EL (cell line): ENCODE data around the gene ADAMTS7.
"Not testable (repeated sequence)": the region's sequence is repeated elsewhere in the genome, so short reads cannot be mapped to it uniquely, and the experiment has no call there.

ENCODE experiments used
- DNase-seq: peaks from one replicate; pipeline ENCODE4 v3.0.0-alpha.2; 2016

ADAMTS7 gene

DNA sequence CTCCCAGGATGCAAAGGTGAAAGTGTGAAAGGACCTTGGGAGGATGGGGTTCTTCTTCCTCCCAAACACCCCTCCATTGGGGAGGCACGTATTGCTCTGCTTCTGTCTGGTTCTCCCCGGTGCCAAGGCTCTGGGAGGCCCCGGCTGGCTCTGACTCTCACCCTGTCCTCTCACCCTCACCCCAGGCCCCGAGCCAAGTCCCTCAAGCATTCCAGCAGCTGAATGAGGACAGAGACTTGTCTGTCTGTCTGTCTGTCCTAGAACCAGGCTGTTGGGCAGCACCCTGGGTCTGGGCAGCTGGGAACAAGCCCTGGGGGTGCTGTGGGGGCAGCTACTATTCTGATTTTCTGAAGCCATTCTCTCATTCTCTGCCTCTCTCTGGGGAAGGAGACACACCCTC is 29.9 kb downstream of the ADAMTS7 start:
- not testable (repeated sequence) for DNase-seq

DNA sequence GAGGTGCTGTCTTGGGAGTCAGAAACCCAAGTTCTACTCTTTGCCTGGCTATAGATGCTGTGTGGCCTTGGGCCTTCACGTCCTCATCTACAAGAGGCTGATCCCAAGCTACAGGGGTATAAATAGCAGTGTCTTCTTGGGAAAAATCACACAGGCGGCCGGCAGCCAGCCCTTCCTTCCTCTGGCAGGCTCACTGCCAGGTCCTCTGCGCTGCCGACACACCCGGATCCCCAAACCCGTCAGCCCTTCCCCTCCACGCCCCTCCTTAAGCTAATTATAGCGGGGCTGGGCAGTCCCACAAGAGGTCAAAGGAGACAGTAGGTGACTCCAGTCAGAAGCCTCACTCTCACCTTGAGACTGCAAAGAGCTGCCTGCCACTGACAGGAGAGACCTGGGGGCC is 31.3 kb downstream of the ADAMTS7 start:
- DNase-seq = not testable (repeated sequence)

DNA sequence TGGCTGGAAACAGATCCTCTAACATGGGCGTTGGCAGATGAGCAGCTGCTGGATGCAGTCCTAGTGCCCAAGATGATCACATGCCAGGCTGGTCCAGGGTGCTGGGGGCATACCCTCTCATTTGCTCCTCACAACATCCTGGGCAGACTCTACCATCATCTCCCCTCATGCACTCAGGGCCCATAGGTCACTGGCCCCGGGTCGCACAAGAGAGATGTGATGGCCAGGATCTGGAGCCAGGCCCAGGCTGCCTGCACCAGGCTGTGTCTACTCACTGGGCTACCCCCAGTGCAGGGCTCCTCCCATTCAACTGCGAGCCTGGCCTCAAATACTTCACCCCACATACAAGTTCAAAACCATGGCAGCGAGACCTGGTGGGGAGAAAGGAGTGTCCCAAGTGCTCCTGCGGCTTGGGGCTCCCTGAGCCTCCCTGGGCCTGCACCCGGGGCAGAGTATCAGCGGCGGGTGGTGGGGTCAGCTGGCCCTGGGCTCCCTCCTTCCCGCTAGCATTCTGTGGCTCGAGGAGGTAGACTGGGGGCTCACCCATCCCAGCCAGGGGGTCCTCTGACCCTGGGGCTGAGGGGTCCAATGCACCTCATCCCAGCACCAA is 32.0 kb downstream of the ADAMTS7 start:
- DNase-seq = not testable (repeated sequence)

DNA sequence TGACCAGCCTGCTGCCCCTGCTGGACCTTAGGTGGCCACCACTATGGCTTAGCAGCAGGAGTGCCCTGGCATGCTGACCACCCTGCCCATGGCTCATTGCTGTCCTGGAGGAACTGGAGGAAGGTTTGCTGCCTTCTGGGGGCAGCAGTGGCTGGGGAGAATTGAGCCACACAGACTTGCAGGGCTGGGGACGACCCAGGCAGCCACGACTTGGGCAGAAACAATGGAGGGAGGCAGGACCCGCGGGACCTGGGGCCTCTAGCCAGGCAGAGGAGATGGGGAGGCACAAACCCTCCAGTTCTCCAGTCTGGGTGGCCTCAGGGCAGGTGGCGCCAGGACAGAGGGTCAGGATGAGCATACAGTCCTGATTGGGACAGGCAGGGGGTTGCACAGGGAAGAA is 32.8 kb downstream of the ADAMTS7 start:
- DNase-seq = no peak

DNA sequence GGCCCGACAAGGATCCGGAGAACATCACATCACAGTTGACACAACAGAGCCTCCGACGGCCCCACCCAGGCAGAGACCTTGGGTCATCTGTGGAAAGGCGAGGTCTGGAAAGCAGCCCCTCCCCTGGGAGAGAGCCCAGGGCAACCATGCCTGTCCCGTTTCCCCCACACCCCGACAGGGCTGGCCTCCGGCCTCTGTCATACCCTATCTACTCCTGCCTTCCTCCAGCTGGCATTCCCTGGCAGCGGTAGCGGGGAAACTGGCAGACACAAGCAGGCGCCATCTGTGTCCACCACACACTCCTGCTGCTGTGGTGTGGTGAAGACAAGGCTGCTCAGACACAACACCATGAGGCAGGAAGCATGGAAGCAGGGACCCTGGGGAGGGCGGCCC is 33.3 kb downstream of the ADAMTS7 start:
- not testable (repeated sequence) for DNase-seq

DNA sequence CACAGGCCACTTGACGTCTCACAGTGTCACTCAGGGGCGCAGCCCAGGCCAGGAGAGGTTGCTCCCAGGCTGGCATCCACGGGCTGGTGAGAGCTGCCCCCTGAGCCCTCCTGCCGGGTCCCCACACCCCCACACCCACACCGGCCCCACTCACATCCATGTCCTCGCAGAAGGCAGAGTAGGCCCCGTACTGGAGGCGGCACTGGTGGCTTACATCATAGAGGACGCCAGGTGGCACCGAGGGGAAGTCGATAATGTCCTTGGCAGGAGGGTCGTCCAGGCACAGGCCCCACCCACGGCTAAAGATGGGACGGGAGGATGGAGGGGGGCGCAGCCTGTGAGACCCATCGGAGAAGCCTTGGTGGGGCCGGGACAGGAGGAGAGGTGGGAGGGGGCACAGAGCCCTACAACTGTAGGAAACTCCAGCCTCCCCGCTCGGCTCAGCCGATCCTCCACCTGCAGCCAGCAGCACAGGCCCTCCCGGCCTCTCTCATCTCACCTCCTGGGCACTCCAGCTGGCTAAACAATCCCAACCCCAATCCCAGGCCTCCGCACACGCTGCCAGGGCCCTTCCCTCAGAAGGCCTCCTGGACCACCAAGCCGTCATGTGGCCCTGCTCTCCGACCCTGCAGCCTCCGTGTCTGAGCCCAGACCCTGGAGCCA is 33.8 kb downstream of the ADAMTS7 start:
- not testable (repeated sequence) for DNase-seq

DNA sequence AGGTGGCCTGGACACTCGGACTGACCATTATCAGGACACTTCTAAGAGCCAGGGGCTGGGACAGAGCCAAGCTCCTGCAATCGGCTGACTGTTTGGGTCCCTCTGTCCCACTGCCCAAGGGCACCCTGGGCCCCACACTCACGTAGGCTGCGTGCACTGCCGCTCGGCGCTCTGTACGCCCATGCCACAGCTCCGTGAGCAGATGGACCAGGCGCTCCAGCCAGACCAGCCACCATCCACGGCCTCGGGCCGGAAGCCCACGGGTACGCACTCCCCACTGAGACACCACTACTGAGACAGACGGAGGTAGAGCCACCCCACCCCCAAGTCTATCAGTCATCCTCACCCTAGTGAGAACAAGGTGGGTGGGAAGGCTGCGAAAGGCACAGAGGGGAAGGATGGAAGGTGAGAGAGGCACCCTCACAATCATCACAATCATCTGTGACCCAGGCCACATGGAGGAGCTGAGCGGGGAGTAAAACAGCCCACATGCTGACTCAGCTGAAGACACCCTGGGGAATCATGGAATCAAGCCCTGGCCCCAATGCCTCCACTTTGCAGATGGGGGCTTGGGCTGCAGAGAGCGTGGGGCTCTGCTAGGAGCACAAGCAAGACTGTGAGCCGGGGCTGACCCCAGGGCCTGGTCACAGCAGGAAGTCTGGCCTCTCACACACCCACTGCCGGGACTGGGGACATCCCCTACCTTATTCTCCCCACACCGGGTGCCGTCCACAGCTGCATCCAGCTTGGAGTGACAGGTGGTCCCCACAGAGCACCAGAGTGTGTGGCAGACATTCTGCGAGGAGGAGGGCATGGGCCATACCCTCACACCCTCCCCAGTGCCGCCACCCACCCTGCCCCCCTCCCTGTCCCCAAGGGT is 35.0 kb downstream of the ADAMTS7 start:
- DNase-seq = not testable (repeated sequence)

DNA sequence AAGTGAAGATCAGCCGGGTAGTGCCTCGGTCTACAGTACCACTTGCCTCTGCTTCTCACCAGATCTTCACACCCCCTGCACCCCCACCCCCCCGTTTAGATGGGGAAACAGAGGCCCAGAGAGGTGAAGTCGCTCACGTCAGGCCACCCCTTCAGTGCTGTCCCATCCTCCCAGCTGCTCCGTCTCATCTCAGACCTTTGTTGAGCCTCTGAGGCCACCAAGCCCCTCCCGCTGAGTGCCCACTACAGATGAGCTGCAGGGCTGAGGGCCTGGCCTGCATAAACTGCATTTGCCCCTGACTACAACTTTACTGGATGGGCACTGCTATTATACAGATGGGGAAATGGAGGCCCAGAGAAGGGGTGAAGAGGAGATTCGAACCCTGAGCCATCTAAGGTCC is 35.8 kb downstream of the ADAMTS7 start:
- no peak for DNase-seq

DNA sequence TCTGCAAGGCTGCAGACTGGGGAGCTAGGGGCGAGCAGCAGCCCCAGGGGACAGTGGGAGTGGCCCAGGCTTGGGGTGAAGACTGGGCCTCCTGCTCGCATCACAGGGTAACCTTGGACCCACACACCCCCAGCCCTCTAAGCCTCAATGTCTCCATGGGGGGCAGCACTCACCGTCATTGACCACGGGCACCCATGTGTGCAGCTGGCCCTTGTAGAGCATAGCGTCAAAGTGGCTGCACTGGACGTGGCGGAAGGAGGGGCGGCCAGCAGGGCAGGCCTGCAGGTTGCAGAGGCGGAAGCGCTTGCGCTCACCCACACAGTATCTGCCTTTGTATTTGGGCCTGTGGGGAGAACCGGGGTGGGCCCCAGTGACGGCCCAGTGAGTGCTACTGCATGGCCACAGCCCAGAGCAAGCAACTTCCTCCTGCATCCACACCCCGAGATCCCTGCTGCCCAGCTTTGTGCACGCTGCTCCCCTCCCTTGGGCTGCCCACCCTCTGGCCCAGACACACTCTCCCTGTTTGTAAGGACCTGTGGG is 36.7 kb downstream of the ADAMTS7 start:
- not testable (repeated sequence) for DNase-seq

DNA sequence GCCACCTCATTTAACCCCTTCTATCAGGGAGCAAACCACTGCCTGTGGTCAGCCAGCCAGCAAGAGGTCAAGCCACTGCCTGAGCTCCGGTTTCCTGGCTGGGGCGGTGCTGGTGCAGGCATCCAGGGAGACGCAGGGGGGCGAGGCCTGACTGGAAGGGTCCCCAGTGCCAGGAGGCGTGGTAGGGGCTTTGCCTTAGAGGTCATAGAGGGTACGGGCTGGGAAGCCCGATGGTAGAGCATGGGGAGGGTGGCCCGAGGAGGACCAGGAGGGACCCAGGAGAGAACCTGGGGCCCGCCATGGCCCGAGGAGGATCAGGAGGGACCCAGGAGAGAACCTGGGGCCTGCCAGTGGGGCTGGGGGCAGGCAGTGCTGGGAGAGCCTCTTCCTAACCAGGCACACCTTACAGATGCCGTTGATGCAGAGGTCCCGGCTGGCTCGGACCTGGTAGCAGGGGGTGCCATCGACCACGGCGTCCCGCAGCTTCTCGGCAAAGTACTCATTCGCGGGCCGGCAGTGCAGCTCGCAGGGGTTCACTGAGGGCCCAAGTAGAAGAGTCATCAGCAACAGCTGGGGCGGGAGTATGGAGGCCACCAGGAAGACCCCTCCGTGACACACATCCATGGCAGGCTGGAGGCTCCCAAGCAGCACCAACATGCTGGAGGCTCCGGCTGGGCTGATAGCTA is 37.4 kb downstream of the ADAMTS7 start:
- not testable (repeated sequence) for DNase-seq

DNA sequence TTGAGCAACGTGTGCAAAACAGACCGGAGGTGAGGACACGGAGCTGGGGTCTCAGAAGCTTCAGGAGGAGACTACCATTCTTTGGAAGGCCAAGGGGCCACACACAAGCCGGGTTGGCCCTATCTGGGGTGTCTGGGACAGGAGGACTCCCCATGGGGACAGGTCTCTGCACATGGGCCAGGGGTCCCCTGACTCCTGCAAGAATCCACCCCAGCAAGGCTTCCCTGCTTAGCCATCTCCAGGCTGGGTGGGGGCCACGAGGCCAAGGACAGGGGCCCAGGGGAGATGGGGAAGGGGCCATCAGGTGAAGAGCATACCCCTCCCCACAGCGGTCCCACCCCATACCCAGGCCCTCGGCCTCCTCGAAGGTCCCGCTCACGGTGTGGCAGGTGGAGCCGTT is 38.5 kb downstream of the ADAMTS7 start:
- DNase-seq = no peak

DNA sequence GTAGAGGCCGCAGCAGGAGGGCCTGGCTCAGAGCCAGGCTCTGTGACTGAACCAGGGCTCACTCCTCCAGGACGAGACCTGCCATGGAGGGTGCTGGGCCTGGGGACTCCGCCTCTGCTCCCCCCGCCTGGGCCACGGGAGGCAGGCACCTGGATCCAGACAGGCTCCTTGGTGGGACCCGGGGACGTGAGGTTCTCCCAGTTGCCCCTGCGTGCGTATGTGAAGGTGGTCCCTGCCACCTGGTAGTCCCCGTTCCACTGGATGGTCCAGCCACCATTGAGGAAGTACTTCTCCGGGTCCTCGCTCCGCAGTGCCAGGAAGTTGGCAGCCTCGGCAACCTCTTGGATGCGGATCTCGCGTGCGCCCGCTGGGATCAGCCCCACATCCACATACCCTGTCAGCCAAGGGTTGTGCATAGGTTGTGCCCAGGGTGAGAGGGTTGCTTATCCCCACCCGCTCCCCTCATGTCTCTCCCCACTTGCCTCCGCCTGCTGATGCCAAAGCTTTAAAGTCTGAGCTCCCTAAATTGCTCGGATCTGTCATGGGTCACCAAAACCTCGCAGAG is 39.7 kb downstream of the ADAMTS7 start:
- not testable (repeated sequence) for DNase-seq

DNA sequence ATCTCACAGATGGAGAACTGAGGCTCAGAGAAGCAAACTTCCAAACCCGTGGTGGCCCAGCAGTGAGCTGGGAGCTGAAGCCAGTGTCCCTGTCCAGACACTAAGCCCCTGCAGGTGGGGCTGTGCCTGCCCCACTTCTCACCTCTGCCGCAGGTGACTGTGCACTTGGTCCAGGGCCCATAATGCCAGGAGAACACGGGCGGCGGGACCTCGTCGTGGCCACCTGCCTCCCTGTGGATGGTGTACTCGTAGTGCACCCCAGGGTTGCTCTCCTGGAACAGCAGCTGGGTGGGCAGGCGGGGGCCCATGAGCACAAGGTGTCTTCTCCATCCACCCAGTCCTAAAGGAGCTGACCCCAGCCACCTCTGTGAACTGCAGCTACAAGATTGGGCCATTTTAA is 40.2 kb downstream of the ADAMTS7 start:
- not testable (repeated sequence) for DNase-seq

DNA sequence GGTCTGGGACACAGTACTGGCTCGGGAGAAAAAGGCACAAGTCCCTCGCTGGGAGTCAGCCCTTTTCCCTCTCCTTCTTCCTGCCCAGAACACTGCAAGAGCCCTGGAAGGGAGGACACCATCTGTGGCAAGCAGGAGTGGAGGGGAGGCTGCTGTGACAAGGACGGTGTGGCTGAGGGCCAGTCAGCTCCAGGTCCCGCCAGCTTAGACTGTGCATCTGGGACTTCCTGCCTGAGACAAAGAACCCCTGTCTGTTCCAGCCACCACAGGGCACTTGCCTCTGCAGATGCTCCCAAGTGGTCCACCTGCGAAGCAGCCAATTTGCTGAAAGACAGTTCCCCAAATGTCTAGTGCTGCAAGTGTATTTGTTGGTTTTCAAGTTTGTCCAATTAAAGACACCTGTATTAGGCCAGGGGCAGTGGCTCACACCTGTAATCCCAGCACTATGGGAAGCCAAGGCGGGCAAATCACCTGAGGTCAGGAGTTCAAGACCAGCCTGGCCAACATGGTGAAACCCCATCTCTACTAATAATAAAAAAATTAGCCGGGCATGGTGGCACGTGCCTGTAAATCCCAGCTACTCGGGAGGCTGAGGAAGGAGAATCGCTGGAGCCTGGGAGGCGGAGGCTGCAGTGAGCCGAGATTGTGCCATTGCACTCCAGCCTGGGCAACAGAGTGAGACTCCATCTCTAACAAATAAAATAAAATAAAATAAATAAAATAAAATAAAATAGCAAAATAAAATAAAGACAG is 41.6 kb downstream of the ADAMTS7 start:
- not testable (repeated sequence) for DNase-seq

DNA sequence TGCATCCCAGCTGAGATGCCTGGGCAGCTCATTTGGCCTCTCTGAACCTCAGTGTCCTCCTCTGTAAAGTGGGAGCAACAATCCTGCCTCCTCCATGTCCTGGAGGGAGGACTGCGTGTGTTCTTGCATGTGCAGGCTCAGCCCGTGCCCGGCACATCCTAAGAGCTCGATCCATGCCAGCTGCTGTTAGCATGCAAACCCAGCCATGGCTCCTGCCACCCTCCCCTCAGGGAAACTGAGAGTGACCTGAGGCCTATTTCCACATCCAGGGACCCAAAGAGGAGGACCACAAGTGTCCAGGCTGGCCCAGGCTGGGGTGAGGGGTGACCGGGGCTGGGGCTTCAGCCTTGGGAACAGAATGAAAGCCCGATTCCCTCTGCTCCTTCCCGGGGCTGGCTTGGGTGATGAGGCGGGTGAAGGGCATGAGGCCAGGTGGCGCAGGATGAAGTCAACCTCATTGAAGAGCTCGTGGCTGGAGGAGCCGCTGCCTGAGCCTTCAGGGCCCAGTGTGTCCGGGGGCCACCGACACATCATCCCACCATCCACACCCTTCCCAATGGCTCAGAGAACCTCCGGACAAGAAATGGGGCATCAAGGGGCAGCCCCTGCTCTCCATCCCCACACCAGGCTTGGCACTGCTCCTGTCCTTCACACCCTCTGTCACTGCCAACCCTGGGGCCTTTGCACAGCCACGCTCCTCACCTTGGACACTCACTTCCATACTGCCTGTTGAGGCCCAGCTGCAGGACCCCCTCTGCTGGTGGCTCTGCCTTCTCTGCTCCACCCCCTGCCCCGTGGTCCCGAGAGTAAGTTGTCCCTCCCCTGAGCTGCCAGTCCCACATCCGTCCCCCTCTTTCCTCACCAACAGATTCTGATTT is 42.5 kb downstream of the ADAMTS7 start:
- no peak for DNase-seq

DNA sequence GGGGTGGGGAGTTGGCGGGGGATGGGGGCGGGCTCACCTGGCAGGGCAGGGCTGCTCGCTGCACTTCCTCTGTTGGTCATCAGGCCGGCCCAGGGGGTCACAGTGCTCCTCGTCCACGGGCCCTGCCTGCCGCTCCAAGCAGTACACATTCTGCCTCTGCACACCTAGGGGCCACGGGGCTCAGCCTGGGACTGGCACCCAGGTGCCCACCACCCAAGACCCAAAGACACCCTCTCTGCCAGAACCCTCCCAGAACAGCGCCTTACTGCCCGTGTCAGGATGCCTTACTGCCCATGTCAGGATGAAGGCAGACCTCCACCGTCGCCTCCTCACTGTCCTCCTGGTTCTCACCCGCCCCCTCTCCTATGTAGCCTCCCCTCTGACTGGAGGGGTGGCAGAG is 43.2 kb downstream of the ADAMTS7 start:
- no peak for DNase-seq

DNA sequence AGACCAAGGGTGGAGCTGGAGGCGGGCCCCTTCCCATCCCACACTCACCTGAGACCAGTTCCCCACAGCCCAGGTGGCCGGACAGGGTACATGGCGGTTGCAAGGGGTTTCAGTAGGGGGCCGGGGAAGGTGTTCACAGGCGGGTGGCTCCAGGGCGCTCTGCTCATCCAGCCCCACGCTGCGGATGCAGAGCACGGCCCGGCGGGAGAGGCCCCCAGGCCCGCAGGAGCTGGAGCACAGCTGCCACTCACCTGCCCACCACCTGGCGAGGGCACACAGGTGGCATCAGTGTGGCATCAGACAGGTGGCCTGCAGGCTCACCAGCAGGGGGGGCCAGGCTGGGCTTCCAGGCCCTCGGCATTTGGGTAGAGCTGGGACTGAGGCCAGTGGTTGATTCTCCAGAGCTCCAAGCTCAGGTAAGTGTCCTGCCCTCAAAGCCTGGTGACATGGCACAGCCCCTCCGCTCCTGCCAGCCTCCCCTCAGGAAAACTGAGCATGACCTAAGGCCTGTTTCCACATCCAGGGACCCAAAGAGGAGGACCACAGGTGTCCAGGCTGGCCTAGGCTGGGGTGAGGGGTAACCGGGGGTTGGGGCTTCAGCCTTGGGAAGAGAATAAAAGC is 43.8 kb downstream of the ADAMTS7 start:
- DNase-seq = no peak

DNA sequence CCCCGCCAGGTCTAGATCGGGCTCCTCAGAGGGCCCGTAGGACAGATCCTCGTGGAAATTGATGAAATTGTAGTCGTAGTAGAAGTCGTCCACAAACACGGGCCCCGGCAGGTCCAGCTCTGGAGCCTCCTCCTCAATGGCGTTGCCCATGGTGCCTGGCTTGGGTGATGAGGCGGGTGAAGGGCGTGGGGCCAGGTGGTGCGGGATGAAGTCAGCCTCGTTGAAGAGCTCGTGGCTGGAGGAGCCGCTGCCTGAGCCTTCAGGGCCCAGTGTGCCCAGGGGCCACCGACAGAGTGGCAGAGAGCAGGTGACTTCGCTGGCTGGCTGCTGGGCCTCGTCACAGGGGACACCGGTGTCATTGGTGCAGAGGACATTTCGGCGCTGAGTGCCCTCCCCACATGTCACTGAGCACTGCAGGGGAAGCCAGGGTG is 44.6 kb downstream of the ADAMTS7 start:
- DNase-seq = not testable (repeated sequence)

DNA sequence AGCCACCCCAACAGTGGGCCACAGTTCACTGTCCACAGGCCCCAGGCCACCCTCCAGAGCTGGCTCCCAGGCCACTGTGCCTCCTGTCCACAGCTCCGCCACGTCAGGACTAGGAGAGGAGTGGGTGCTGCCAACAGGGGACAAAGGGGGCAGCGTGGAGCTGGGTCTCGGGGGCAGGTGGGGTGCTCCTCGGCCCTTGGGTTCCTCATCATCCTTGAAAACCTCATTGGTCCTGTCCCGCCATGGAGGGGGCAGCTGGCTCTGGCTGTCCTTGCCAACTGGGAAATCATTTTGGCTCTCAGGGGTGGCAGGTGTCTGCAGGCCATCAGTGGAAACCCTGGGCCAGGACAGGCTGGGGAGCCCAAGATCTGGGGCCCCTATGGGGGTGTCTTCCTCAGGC is 45.2 kb downstream of the ADAMTS7 start:
- DNase-seq = no peak
